Testis (tissue), 3 donors: Measurements from ENCODE around the gene CSF3R. TPM values are rescaled to one million over a fixed set of nuclear protein-coding genes. Genes with fewer than 3 reads are reported as not detected.
"Not testable (repeated sequence)": the region's sequence is repeated elsewhere in the genome, so short reads cannot be mapped to it uniquely, and the experiment has no call there.

Experiments
- DNase-seq: peaks from one replicate; pipeline ENCODE4 v3.0.0-alpha.2; 2019
- H3K27ac ChIP-seq, 2 donors: fragments of 200-600 bp; sonication (generic); one replicate each; pipeline ENCODE4 v1.5.1; 2019
- H3K27me3 ChIP-seq: fragments of 200-600 bp; sonication (generic); one replicate; pipeline ENCODE4 v1.5.1; 2019
- H3K36me3 ChIP-seq: fragments of 200-600 bp; sonication (generic); one replicate; pipeline ENCODE4 v1.5.1; 2017; ENCODE audit warnings: low read depth; ENCODE audit errors: missing control alignments
- H3K4me1 ChIP-seq: fragments of 200-600 bp; sonication (generic); one replicate; pipeline ENCODE4 v1.5.1; 2019
- H3K4me3 ChIP-seq, 2 donors: fragments of 200-600 bp; sonication (generic); one replicate each; pipeline ENCODE4 v1.5.1; 2017 to 2019
- H3K9me3 ChIP-seq: fragments of 200-600 bp; sonication (generic); one replicate; pipeline ENCODE4 v1.5.1; 2017
- POLR2A ChIP-seq: fragments of 450-650 bp; IDR thresholded peaks from one replicate; pipeline ENCODE4 v1.6.1; 2017; ENCODE audit warnings: antibody characterized with exemption, mild to moderate bottlenecking, moderate library complexity
- WGBS, 2 donors: methylation state at CpG; one replicate each; pipeline ENCODE4 v1.1.5; 2018; 5-methylcytosine and 5-hydroxymethylcytosine counted together
- intact Hi-C: fragments of 100-400 bp; cut with DNase I; formaldehyde crosslinking; loops from one replicate; pipeline ENCODE4 v1.15.1; 2023; ENCODE audit warnings: low total_unique reads
- polyA plus RNA-seq: library from polyadenylated mRNA; stranded (reverse); fragments of 350-450 nt; fragmentation: Illumina TruSeq; extraction: RNeasy Lipid Tissue Mini Kit (QIAGEN cat#74804); gene quantifications from one replicate; pipeline ENCODE4 v1.2.3, GENCODE V29; 2014; ENCODE audit warnings: low read depth, low replicate concordance; ENCODE audit not compliant: insufficient read depth
- total RNA-seq, 2 donors: library from RNA; depleted of rRNA; stranded (reverse); fragments of >200 nt; gene quantifications; one replicate each; pipeline ENCODE4 v1.2.3, GENCODE V29; 2016
- TF ChIP-seq, protein P1 (sequence below), 3 experiments: fragments of 450-650 bp in 2 of 3; fragments of 200-600 bp in 1 of 3; sonication (generic) in 1 of 3; IDR thresholded peaks; one replicate each; pipeline ENCODE4 v1.5.1; 2016 to 2019; ENCODE audit warnings: antibody characterized with exemption in 3 of 3, mild to moderate bottlenecking in 2 of 3, moderate library complexity in 1 of 3

The CSF3R gene
- total and polyA plus RNA-seq, 3 donors from 2014 or later = 2.0 to 4.9 (median 3.8) TPM

DNA sequence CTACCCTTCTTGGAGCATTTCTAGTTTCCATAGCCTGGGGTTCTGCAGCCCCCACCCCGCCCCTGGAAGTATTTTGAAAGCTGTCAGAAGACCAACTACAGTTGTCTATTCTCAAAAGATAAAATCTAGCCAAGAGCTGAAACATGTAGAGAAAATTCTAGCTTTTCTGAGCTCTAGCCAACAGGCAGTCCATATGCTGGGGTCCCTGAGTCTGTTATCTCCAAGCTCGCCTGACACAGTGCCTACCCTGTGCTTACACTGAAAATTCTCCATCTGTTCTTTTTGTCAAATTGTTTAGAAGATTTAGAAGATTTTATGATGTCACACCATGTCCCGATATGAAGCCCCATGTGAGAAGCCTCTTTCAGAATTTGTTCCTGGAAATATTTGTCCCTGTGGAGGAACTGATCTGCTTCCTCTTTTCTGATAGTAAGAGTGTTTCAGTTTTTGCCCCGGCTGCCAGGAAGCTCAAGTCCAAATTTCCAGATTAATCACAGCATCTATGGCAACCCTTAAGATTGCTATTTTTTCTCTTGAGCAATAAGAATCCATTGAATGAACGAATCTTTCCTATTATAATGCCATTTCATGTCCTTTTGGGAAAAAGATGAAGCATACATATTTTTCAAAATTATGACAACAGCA is 23.7 kb upstream of the CSF3R start:
- no peaks in the 10 kb centered on the region for H3K9me3 ChIP-seq
- WGBS, 2 donors = 77 to 79% methylated on average over 5 of the region's 5 CpGs
- intact Hi-C loops = no loop called here
- H3K27me3 ChIP-seq = no peaks in the 10 kb centered on the region
- H3K27ac ChIP-seq = no peak overlapping the region
- no peaks in the 10 kb centered on the region for H3K4me1 ChIP-seq
- TF ChIP-seq, protein P1, sequence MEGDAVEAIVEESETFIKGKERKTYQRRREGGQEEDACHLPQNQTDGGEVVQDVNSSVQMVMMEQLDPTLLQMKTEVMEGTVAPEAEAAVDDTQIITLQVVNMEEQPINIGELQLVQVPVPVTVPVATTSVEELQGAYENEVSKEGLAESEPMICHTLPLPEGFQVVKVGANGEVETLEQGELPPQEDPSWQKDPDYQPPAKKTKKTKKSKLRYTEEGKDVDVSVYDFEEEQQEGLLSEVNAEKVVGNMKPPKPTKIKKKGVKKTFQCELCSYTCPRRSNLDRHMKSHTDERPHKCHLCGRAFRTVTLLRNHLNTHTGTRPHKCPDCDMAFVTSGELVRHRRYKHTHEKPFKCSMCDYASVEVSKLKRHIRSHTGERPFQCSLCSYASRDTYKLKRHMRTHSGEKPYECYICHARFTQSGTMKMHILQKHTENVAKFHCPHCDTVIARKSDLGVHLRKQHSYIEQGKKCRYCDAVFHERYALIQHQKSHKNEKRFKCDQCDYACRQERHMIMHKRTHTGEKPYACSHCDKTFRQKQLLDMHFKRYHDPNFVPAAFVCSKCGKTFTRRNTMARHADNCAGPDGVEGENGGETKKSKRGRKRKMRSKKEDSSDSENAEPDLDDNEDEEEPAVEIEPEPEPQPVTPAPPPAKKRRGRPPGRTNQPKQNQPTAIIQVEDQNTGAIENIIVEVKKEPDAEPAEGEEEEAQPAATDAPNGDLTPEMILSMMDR (IDR thresholded peaks at IDR 0.05) = no peak
- TF ChIP-seq POLR2A = no peak
- no peak for DNase-seq
- no peaks in the 10 kb centered on the region for H3K36me3 ChIP-seq
- no peak overlapping the region for H3K4me3 ChIP-seq

GRCh38 chr1:36503733-36504132 is 21.0 kb upstream of the CSF3R start:
- Histone ChIP-seq H3K9me3 (no peaks in the 10 kb centered on the region), H3K4me3 (no peak overlapping the region), H3K36me3 (no peaks in the 10 kb centered on the region), H3K4me1 (no peaks in the 10 kb centered on the region), H3K27ac (no peak overlapping the region), H3K27me3 (no peaks in the 10 kb centered on the region)
- TF ChIP-seq, protein P1 (IDR thresholded peaks at IDR 0.05) = no peak
- TF ChIP-seq POLR2A = no peak
- no peak for DNase-seq
- intact Hi-C loops = no loop called here
- 85 to 91% methylated on average over 1 of the region's 1 CpG for WGBS, 2 donors

DNA sequence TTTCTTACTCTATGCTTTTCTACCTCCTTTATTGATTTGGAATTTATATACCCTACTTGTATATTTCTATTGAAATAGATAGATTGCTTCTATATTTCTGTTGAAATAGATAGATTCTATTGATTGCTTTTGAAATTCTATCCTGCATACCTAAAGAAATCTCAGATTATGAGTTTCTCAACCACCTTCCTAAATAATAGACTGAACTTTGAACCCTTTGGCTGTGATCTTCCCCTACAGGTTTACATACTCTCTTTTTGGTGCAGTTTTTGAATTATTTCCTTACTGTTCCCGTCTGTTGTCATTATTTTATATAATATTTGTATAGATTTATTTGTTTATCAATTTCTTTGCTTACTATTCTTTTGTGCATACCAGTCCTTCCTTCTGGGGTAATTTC is 20.4 kb upstream of the CSF3R start:
- no peak for TF ChIP-seq POLR2A
- TF ChIP-seq, protein P1 (IDR thresholded peaks at IDR 0.05) = no peak

DNA sequence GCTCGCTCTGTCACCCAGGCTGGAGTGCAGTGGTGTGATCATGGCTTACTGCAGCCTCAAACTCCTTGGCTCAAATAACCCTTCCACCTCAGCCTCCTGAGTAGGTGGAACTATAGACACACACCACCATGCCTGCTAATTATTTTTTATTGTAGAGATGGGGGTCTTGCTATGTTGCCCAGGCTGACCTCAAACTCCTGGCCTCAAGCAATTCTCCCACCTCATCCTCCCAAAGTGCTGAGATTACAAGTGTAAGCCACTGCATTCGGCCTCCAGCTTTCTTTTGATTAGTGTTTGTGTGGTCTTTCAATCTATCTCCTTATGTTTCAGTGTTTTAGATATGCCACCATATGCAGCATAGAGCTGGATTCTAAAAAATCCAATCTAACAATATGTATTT is 19.9 kb upstream of the CSF3R start:
- Histone ChIP-seq H3K27me3 (no peaks in the 10 kb centered on the region), H3K27ac (no peak overlapping the region), H3K4me1 (no peaks in the 10 kb centered on the region), H3K36me3 (no peaks in the 10 kb centered on the region), H3K9me3 (no peaks in the 10 kb centered on the region), H3K4me3 (no peak overlapping the region)
- no peak for TF ChIP-seq POLR2A
- 59 to 72% methylated on average over 2 of the region's 2 CpGs for WGBS, 2 donors
- intact Hi-C loops = no loop called here
- no peak for DNase-seq

More for the DNA sequence above, 20.4 kb upstream of the CSF3R start:
- WGBS, 2 donors = 96% methylated on average over 1 of the region's 1 CpG
- no peak overlapping the region for H3K27ac ChIP-seq
- no peaks in the 10 kb centered on the region for H3K9me3 ChIP-seq
- intact Hi-C loops = no loop called here
- H3K4me3 ChIP-seq = no peak overlapping the region
- no peak for DNase-seq
- no peaks in the 10 kb centered on the region for H3K4me1 ChIP-seq
- H3K36me3 ChIP-seq = no peaks in the 10 kb centered on the region
- H3K27me3 ChIP-seq = no peaks in the 10 kb centered on the region

DNA sequence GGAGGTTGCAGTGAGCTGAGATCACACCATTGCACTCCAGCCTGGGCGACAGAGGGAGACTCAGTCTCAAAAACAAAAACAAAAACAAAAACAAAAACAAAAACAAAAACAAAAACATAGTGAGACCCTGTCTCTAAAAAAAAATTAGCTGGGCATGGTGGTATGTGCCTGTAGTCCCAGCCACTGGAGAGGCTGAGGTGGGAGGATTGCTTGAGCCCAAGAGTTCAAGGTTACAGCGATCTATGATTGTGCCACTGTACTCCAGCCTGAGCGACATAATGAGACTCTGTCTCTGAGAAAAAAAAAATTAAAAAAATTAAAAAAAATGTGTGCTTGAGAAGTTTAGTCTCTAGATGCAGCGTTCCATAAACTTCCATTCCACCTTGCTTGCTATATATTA is 19.2 kb upstream of the CSF3R start:
- H3K4me3 ChIP-seq, intact Hi-C loops, H3K36me3 ChIP-seq, H3K9me3 ChIP-seq, H3K27me3 ChIP-seq, H3K4me1 ChIP-seq, H3K27ac ChIP-seq: not testable (repeated sequence)
- peak; percentile 50 for DNase-seq
- 53 to 67% methylated on average over 4 of the region's 4 CpGs for WGBS, 2 donors

- TF ChIP-seq, protein P1 (IDR thresholded peaks at IDR 0.05) = no peak
- no peak for TF ChIP-seq POLR2A
These were observed 14.5 kb upstream of the CSF3R start for GRCh38 chr1:36497207-36497606.

More at GRCh38 chr1:36497207-36497606, 14.5 kb upstream of the CSF3R start:
- H3K27ac ChIP-seq = no peak overlapping the region
- intact Hi-C loops = no loop called here
- H3K27me3 ChIP-seq = no peaks in the 10 kb centered on the region
- H3K9me3 ChIP-seq = no peaks in the 10 kb centered on the region
- WGBS, 2 donors = 66 to 77% methylated on average over 2 of the region's 2 CpGs
- H3K36me3 ChIP-seq = no peaks in the 10 kb centered on the region
- no peaks in the 10 kb centered on the region for H3K4me1 ChIP-seq
- H3K4me3 ChIP-seq = no peak overlapping the region
- no peak for DNase-seq
